GM12878 (cell line): ENCODE measurements around the gene RRP1B. TPM values are rescaled to one million over a fixed set of nuclear protein-coding genes. Genes with fewer than 3 reads are reported as not detected.

Experiments
- ATAC-seq: fragments of 200-7000 bp; cut with Tn5 transposase; 3 replicates; pipeline ENCODE4 v1.9.1; 2020; ENCODE audit warnings: mild to moderate bottlenecking, moderate library complexity
- BruUV-seq: library from RNA; stranded (reverse); fragments of 400-500 nt; replicated peaks from 2 replicates; lab custom pipeline; 2021; lab: Mats Ljungman, UMichigan
- CTCF ChIA-PET: fragments of 300-600 bp; sonication (Branson Sonifier 250); formaldehyde crosslinking; extraction: SDS; loops from one replicate; lab custom pipeline; 2021; ENCODE audit warnings: inconsistent platforms; lab: Yijun Ruan, JAX
- POLR2A ChIA-PET: fragments of 350-600 bp; formaldehyde crosslinking; extraction: SDS; loops from one replicate; lab custom pipeline; 2021; ENCODE audit warnings: inconsistent platforms; lab: Charles Lee
- RAD21 ChIA-PET: fragments of 300-600 bp; sonication (Branson Sonifier 250); formaldehyde crosslinking; loops from one replicate; lab custom pipeline; 2023; ENCODE audit warnings: antibody characterized with exemption; ENCODE audit not compliant: unreplicated experiment; lab: Charles Lee
- SMC1A ChIA-PET: fragments of 300-600 bp; sonication (Branson Sonifier 250); formaldehyde crosslinking; loops from one replicate; lab custom pipeline; 2023; ENCODE audit not compliant: unreplicated experiment, uncharacterized antibody; lab: Charles Lee
- DNase-seq: peaks from one replicate; pipeline ENCODE4 v3.0.0-alpha.2; 2011; ENCODE audit warnings: low read depth, low spot score
- FAIRE-seq: peaks from 3 replicates; lab custom pipeline; 2011; peaks lifted over from hg19 to GRCh38; lab: Jason Lieb, UNC
- H2AFZ ChIP-seq: 2 replicates; pipeline ENCODE4 v1.6.0; 2011; ENCODE audit warnings: low read depth, low read length, control low read depth; ENCODE audit not compliant: control insufficient read depth
- H3K27ac ChIP-seq: 2 replicates; pipeline ENCODE4 v1.5.1; 2011; ENCODE audit warnings: control low read depth; ENCODE audit not compliant: control insufficient read depth, insufficient read depth
- H3K27me3 ChIP-seq, 2 experiments: replicated peaks in 1 of 2; 2 replicates each; pipeline versions ENCODE4 v1.6.0 to v1.6.1; 2011; ENCODE audit warnings: low read length in 1 of 2; ENCODE audit not compliant: control insufficient read depth in 2 of 2, insufficient read depth in 2 of 2
- H3K36me3 ChIP-seq, 2 experiments: 2 replicates each; pipeline ENCODE4 v1.5.1; 2011; ENCODE audit warnings: low read length in 1 of 2; ENCODE audit not compliant: control insufficient read depth in 2 of 2, insufficient read depth in 2 of 2
- H3K4me1 ChIP-seq: 2 replicates; pipeline ENCODE4 v1.6.1; 2011; ENCODE audit warnings: mild to moderate bottlenecking, low read length, moderate library complexity, mixed read lengths; ENCODE audit not compliant: control insufficient read depth, insufficient read depth
- H3K4me2 ChIP-seq: 2 replicates; pipeline ENCODE4 v1.6.0; 2011; ENCODE audit warnings: control low read depth; ENCODE audit not compliant: control insufficient read depth, insufficient read depth
- H3K4me3 ChIP-seq: fragments of 200-600 bp; sonication (generic); 2 replicates; pipeline ENCODE4 v1.5.1; 2016
- H3K79me2 ChIP-seq: 2 replicates; pipeline ENCODE4 v1.6.0; 2011; ENCODE audit warnings: low read length; ENCODE audit not compliant: control insufficient read depth, insufficient read depth
- H3K9ac ChIP-seq: 2 replicates; pipeline ENCODE4 v1.8.0; 2011; ENCODE audit warnings: low read length, control low read depth, mixed read lengths; ENCODE audit not compliant: control insufficient read depth, insufficient read depth
- H3K9me3 ChIP-seq: replicated peaks from 3 replicates; pipeline ENCODE4 v1.5.1; 2011; ENCODE audit warnings: mild to moderate bottlenecking, low read length; ENCODE audit not compliant: control insufficient read depth, insufficient read depth
- H4K20me1 ChIP-seq: 2 replicates; pipeline ENCODE4 v1.6.0; 2011; ENCODE audit not compliant: control insufficient read depth, insufficient read depth
- CEBPB ChIP-seq, 2 experiments: fragments of 150-350 bp in 1 of 2; IDR thresholded peaks; 2 replicates each; pipeline ENCODE4 v1.6.1; 2012 to 2014; ENCODE audit warnings: low read depth in 2 of 2, low read length in 2 of 2, borderline replicate concordance in 1 of 2, inconsistent platforms in 1 of 2
- CREM ChIP-seq: IDR thresholded peaks from 2 replicates; pipeline ENCODE4 v1.6.1; 2014; ENCODE audit warnings: antibody characterized with exemption, low read depth
- CTCF ChIP-seq, 3 experiments: IDR thresholded peaks in 2 of 3; conservative IDR thresholded peaks in 1 of 3; 2 replicates each; pipeline ENCODE4 v1.5.1; 2011; ENCODE audit warnings: low read depth in 3 of 3, low read length in 3 of 3, mild to moderate bottlenecking in 3 of 3, control low read depth in 2 of 3, moderate library complexity in 2 of 3, inconsistent platforms in 1 of 3, mixed read lengths in 1 of 3; ENCODE audit not compliant: control insufficient read depth in 2 of 3, insufficient read depth in 1 of 3; ENCODE audit errors: extremely low read depth in 1 of 3
- JUNB ChIP-seq: IDR thresholded peaks from 2 replicates; pipeline ENCODE4 v1.6.1; 2016; ENCODE audit warnings: antibody characterized with exemption, mild to moderate bottlenecking
- PAX8 ChIP-seq: fragments of 450-650 bp; IDR thresholded peaks from 2 replicates; pipeline ENCODE4 v1.6.1; 2017; ENCODE audit warnings: mild to moderate bottlenecking, moderate library complexity
- RB1 ChIP-seq: fragments of 450-650 bp; formaldehyde crosslinking; IDR thresholded peaks from 2 replicates; pipeline ENCODE4 v1.6.1; 2017; ENCODE audit warnings: mild to moderate bottlenecking, borderline replicate concordance
- SMAD5 ChIP-seq: IDR thresholded peaks from 2 replicates; pipeline ENCODE4 v1.6.1; 2016; ENCODE audit warnings: antibody characterized with exemption, low read depth
- SUZ12 ChIP-seq: fragments of 200-600 bp; sonication (generic); IDR thresholded peaks from one replicate; pipeline ENCODE4 v1.6.1; 2018; ENCODE audit warnings: antibody characterized with exemption, mild to moderate bottlenecking; ENCODE audit not compliant: unreplicated experiment
- TBL1XR1 ChIP-seq: IDR thresholded peaks from 2 replicates; pipeline ENCODE4 v1.6.1; 2012; ENCODE audit warnings: low read depth, low read length, improper control_type of control experiment
- TCF7 ChIP-seq: IDR thresholded peaks from 2 replicates; pipeline ENCODE4 v1.6.1; 2014; ENCODE audit warnings: antibody characterized with exemption, borderline replicate concordance
- WRNIP1 ChIP-seq: IDR thresholded peaks from 2 replicates; pipeline ENCODE4 v1.6.1; 2011; ENCODE audit warnings: low read depth, low read length, improper control_type of control experiment, borderline replicate concordance
- ZNF217 ChIP-seq: fragments of 450-650 bp; IDR thresholded peaks from 2 replicates; pipeline ENCODE4 v1.6.1; 2017; ENCODE audit warnings: antibody characterized with exemption, mild to moderate bottlenecking
- ZZZ3 ChIP-seq: IDR thresholded peaks from 2 replicates; pipeline ENCODE4 v1.6.1; 2011; ENCODE audit warnings: low read depth; ENCODE audit not compliant: control insufficient read depth, insufficient read length
- whole genome bisulfite sequencing: methylation state at CpG from one replicate; pipeline ENCODE4 v1.1.6; 2016; ENCODE audit warnings: low lambda C conversion rate; ENCODE audit not compliant: insufficient replicate concordance, insufficient coverage; ENCODE audit errors: missing lambda C conversion rate; 5-methylcytosine and 5-hydroxymethylcytosine counted together
- in situ Hi-C: fragments of 300-500 bp; cut with MboI; formaldehyde crosslinking; loops from 9 replicates; pipeline ENCODE4 v1.14.3; 2018; ENCODE audit warnings: mixed read lengths
- intact Hi-C: fragments of 100-400 bp; cut with micrococcal nuclease; formaldehyde crosslinking; loops from one replicate; pipeline ENCODE4 v1.14.2; 2022; ENCODE audit not compliant: unreplicated experiment
- polyA plus RNA-seq, 11 experiments: library from polyadenylated mRNA; depleted of rRNA in 4 of 11; unstranded in 6 of 11; stranded (reverse) in 5 of 11; fragments of >200 nt; fragmentation: Nextera tagmentation in 4 of 11; fragmentation: Illumina TruSeq in 1 of 11; extraction: Ambion mirVana in 4 of 11; extraction: Trizol in 1 of 11; gene quantifications; 1 replicate in 1 of 11; 2 replicates in 10 of 11; pipeline versions ENCODE4 v1.2.1 to v1.2.3, GENCODE V29; 2011 to 2016; ENCODE audit warnings: inconsistent platforms in 2 of 11, missing spikeins in 2 of 11, low read depth in 1 of 11
- total RNA-seq, 4 experiments: library from RNA; depleted of rRNA in 3 of 4; stranded (reverse); fragments of >200 nt in 3 of 4; fragmentation: Illumina TruSeq in 1 of 4; extraction: Trizol in 1 of 4; gene quantifications; 2 replicates each; pipeline versions ENCODE4 v1.2.1 to v1.2.3, GENCODE V29; 2013 to 2021
- TF ChIP-seq, protein P1 (sequence below): fragments of 450-650 bp; IDR thresholded peaks from 2 replicates; pipeline ENCODE4 v1.6.1; 2017; ENCODE audit warnings: mild to moderate bottlenecking
- TF ChIP-seq, protein P2 (sequence below): fragments of 450-650 bp; IDR thresholded peaks from 2 replicates; pipeline ENCODE4 v1.6.1; 2017; ENCODE audit warnings: mild to moderate bottlenecking, moderate library complexity

The RRP1B gene
- total and polyA plus RNA-seq, 10 of the 15 experiments (the other 5 are each of a cell fraction or from before 2014, with no cell fraction given) = 8.1 to 57.4 (median 38.1) TPM

DNA sequence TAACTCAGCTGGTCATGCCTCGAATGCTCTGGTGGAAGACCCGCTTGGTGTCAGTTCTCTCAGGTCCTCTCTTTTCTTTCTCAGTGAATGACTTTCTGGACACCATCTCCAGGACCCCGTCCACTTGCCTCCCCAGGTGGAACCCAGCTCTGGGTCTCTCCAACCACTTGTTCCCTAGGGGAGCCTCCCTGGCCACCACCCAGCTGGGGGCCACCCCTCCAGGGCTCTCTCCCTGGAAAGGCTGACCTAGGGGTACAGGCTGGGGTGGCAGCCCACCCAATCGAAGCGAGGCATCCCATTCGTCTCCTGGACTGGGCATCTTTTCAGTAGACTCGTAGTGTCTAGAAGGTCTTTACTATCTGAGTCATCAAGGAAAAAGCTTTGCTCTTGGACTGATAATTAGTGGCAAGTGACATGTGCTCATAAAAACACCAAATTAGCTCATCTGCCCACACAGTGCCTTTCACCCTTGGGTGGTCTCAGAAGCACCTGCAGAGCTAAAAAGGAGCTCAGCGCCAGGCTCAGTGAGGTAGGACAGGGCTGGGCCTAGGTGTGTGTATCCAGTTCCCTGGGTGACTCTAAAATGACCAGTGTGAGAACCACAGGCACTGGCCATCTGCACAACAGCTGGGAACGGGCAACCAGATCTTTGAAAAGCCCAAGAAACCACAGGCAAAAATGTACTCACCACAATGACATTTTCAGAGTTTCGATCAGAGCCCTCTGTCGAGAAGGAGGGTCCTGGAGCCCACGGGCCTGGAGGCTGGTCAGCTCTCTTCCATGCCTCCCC is 57.2 kb downstream of the RRP1B start:
- DNase-seq = peak; percentile 79
- peaks cover 26% of the 10 kb centered on the region for H3K79me2 ChIP-seq
- ChIA-PET SMC1A (interaction anchor here (0.7 to 2.6 kb wide), 8 partner anchors 9 to 204 kb away, joined by 3 to 18 read pairs (median 4); no protein-coding TSS in a partner anchor), RAD21 (interaction anchor here (1.0 to 1.9 kb wide), 7 partner anchors 9 to 742 kb away, joined by 3 to 16 read pairs (median 4); partner anchors contain the start of gene PKNOX1), CTCF (interaction anchor here (0.5 to 3.8 kb wide), 4 partner anchors 8 to 1215 kb away, joined by 3 to 18 read pairs (median 4); no protein-coding TSS in a partner anchor), POLR2A (interaction anchor here (1.0 to 1.5 kb wide), 4 partner anchors 8 to 13 kb away, joined by 4 to 8 read pairs (median 6); no protein-coding TSS in a partner anchor)
- H3K27me3 ChIP-seq = no peaks in the 10 kb centered on the region
- 0 out of 2 replicates have a peak overlapping the region, but pooled peaks have one; percentile 15 for H3K27ac ChIP-seq
- peak overlapping the region; percentile 24 for H3K4me2 ChIP-seq
- peaks cover 11% of the 10 kb centered on the region for H4K20me1 ChIP-seq
- no TSS peak for BruUV-seq
- no peak overlapping the region for H2AFZ ChIP-seq
- peak; percentile 83 for FAIRE-seq
- under 1% methylated on average over 12 of the region's 12 CpGs for WGBS
- intact Hi-C loops = loop anchor here (5.0 kb wide), 2 partner anchors 49 to 221 kb away; no protein-coding TSS in a partner anchor
- peaks cover 43% of the 10 kb centered on the region for H3K4me1 ChIP-seq
- no peaks in the 10 kb centered on the region for H3K9me3 ChIP-seq
- H3K9ac ChIP-seq = no peak overlapping the region
- in situ Hi-C loops = no loop called here
- H3K4me3 ChIP-seq = 0 out of 2 replicates have a peak overlapping the region, but pooled peaks have one; percentile 10
- H3K36me3 ChIP-seq = no peaks in the 10 kb centered on the region
- ATAC-seq = peak; percentile 71
- no peak; the same call in 1 of the 2 replicates for TF ChIP-seq RB1
- TF ChIP-seq ZZZ3 = no peak
- TF ChIP-seq JUNB = peak; percentile 49; the same call in 1 of the 2 replicates
- TF ChIP-seq, protein P1, sequence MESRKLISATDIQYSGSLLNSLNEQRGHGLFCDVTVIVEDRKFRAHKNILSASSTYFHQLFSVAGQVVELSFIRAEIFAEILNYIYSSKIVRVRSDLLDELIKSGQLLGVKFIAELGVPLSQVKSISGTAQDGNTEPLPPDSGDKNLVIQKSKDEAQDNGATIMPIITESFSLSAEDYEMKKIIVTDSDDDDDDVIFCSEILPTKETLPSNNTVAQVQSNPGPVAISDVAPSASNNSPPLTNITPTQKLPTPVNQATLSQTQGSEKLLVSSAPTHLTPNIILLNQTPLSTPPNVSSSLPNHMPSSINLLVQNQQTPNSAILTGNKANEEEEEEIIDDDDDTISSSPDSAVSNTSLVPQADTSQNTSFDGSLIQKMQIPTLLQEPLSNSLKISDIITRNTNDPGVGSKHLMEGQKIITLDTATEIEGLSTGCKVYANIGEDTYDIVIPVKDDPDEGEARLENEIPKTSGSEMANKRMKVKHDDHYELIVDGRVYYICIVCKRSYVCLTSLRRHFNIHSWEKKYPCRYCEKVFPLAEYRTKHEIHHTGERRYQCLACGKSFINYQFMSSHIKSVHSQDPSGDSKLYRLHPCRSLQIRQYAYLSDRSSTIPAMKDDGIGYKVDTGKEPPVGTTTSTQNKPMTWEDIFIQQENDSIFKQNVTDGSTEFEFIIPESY = no peak
- no peak for TF ChIP-seq TCF7
- TF ChIP-seq, protein P2, sequence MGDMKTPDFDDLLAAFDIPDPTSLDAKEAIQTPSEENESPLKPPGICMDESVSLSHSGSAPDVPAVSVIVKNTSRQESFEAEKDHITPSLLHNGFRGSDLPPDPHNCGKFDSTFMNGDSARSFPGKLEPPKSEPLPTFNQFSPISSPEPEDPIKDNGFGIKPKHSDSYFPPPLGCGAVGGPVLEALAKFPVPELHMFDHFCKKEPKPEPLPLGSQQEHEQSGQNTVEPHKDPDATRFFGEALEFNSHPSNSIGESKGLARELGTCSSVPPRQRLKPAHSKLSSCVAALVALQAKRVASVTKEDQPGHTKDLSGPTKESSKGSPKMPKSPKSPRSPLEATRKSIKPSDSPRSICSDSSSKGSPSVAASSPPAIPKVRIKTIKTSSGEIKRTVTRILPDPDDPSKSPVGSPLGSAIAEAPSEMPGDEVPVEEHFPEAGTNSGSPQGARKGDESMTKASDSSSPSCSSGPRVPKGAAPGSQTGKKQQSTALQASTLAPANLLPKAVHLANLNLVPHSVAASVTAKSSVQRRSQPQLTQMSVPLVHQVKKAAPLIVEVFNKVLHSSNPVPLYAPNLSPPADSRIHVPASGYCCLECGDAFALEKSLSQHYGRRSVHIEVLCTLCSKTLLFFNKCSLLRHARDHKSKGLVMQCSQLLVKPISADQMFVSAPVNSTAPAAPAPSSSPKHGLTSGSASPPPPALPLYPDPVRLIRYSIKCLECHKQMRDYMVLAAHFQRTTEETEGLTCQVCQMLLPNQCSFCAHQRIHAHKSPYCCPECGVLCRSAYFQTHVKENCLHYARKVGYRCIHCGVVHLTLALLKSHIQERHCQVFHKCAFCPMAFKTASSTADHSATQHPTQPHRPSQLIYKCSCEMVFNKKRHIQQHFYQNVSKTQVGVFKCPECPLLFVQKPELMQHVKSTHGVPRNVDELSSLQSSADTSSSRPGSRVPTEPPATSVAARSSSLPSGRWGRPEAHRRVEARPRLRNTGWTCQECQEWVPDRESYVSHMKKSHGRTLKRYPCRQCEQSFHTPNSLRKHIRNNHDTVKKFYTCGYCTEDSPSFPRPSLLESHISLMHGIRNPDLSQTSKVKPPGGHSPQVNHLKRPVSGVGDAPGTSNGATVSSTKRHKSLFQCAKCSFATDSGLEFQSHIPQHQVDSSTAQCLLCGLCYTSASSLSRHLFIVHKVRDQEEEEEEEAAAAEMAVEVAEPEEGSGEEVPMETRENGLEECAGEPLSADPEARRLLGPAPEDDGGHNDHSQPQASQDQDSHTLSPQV = no peak
- no peak for TF ChIP-seq WRNIP1
- no peak for TF ChIP-seq SMAD5
- TF ChIP-seq ZNF217 = 0 out of 2 replicates have a peak, but pooled peaks have one; percentile 31
- TF ChIP-seq CEBPB (IDR thresholded peaks at IDR 0.05; ENCODE audit: borderline replicate concordance in 1 of 2, low read depth in 2 of 2, low read length in 2 of 2) = no peak
- no peak for TF ChIP-seq PAX8
- no peak for TF ChIP-seq SUZ12
- no peak for TF ChIP-seq CTCF (IDR thresholded peaks at IDR 0.05 in 2 of 3, conservative IDR thresholded peaks at IDR 0.05 in 1 of 3; ENCODE audit: control insufficient read depth in 2 of 3, extremely low read depth in 1 of 3, insufficient read depth in 1 of 3, low read depth in 3 of 3, low read length in 3 of 3)
- TF ChIP-seq CREM = peak; percentile 74
- no peak for TF ChIP-seq TBL1XR1
